GM19468 (cell line): Measurements from ENCODE around the gene MAPK10.
"Not testable (repeated sequence)": the region's sequence is repeated elsewhere in the genome, so short reads cannot be mapped to it uniquely, and the experiment has no call there.

Experiments
- ATAC-seq: cut with Tn5 transposase; IDR thresholded peaks from one replicate; pipeline ENCODE4 v1.9.1; 2021; ENCODE audit warnings: mild to moderate bottlenecking, moderate library complexity, moderate number of reproducible peaks; ENCODE audit not compliant: unreplicated experiment; ENCODE audit errors: extremely low read depth

Gene MAPK10

GRCh38 chr4:86346320-86346719, 13.5 kb downstream of the MAPK10 start:
- ATAC-seq, result no peak

- ATAC-seq, result no peak
Measured at GRCh38 chr4:86344127-86344526, 15.7 kb downstream of the MAPK10 start.

- no peak for ATAC-seq
Measured at GRCh38 chr4:86338989-86339388, 20.9 kb downstream of the MAPK10 start.

GRCh38 chr4:86338521-86338920, 21.3 kb downstream of the MAPK10 start:
- ATAC-seq, result no peak

GRCh38 chr4:86334020-86334750, 25.7 kb downstream of the MAPK10 start:
- ATAC-seq, result no peak

- ATAC-seq, result no peak
Measured at GRCh38 chr4:86333236-86333635, 26.6 kb downstream of the MAPK10 start.

GRCh38 chr4:86330961-86331742, 28.7 kb downstream of the MAPK10 start:
- ATAC-seq, result no peak

- ATAC-seq, result not testable (repeated sequence)
Measured at GRCh38 chr4:86330411-86330810, 29.4 kb downstream of the MAPK10 start.

GRCh38 chr4:86329431-86329830, 30.4 kb downstream of the MAPK10 start:
- no peak for ATAC-seq

GRCh38 chr4:86326400-86326799, 33.5 kb downstream of the MAPK10 start:
- no peak for ATAC-seq

- ATAC-seq, result no peak
Measured at GRCh38 chr4:86319390-86319789, 40.5 kb downstream of the MAPK10 start.

GRCh38 chr4:86315579-86315978, 44.3 kb downstream of the MAPK10 start:
- ATAC-seq, result no peak

GRCh38 chr4:86313656-86314055, 46.2 kb downstream of the MAPK10 start:
- no peak for ATAC-seq

GRCh38 chr4:86307432-86307831, 52.4 kb downstream of the MAPK10 start:
- no peak for ATAC-seq

GRCh38 chr4:86306816-86307215, 53.0 kb downstream of the MAPK10 start:
- no peak for ATAC-seq

GRCh38 chr4:86302830-86303229, 57.0 kb downstream of the MAPK10 start:
- no peak for ATAC-seq

- no peak for ATAC-seq
Measured at GRCh38 chr4:86302251-86302650, 57.6 kb downstream of the MAPK10 start.

- ATAC-seq, result no peak
Measured at GRCh38 chr4:86300516-86300915, 59.3 kb downstream of the MAPK10 start.

- no peak for ATAC-seq
Measured at GRCh38 chr4:86296865-86297264, 63.0 kb downstream of the MAPK10 start.

GRCh38 chr4:86294883-86295282, 65.0 kb downstream of the MAPK10 start:
- no peak for ATAC-seq

- no peak for ATAC-seq
Measured at GRCh38 chr4:86291180-86291579, 68.7 kb downstream of the MAPK10 start.

- ATAC-seq, result no peak
Measured at GRCh38 chr4:86286726-86287125, 73.1 kb downstream of the MAPK10 start.
